Osteoblast (primary cell): Measurements from ENCODE around the gene SLMAP. TPM values are rescaled to one million over a fixed set of nuclear protein-coding genes. Genes with fewer than 3 reads are reported as not detected.

Experiments used
- DNase-seq: peaks from one replicate; pipeline ENCODE4 v3.0.0; 2011; ENCODE audit warnings: low spot score, mixed read lengths; ENCODE audit not compliant: insufficient read length; ENCODE audit errors: missing footprints
- H2AFZ ChIP-seq: 2 replicates; pipeline ENCODE4 v1.6.0; 2011; ENCODE audit warnings: mild to moderate bottlenecking, low read length
- H3K27ac ChIP-seq: 2 replicates; pipeline ENCODE4 v1.5.1; 2011; ENCODE audit warnings: mild to moderate bottlenecking, low read depth, low read length, moderate library complexity
- H3K27me3 ChIP-seq: 2 replicates; pipeline ENCODE4 v1.6.0; 2012; ENCODE audit warnings: mild to moderate bottlenecking, control low read depth, inconsistent platforms, low read length, moderate library complexity; ENCODE audit not compliant: insufficient read depth
- H3K36me3 ChIP-seq: 2 replicates; pipeline ENCODE4 v1.5.1; 2011; ENCODE audit warnings: mild to moderate bottlenecking, low read length, control low read depth, moderate library complexity; ENCODE audit not compliant: insufficient read depth
- H3K4me1 ChIP-seq: 2 replicates; pipeline ENCODE4 v1.5.1; 2011; ENCODE audit warnings: mild to moderate bottlenecking, low read length, control low read depth, moderate library complexity; ENCODE audit not compliant: insufficient read depth
- H3K4me2 ChIP-seq: 2 replicates; pipeline ENCODE4 v1.6.0; 2011; ENCODE audit warnings: mild to moderate bottlenecking, low read length; ENCODE audit not compliant: insufficient read depth
- H3K4me3 ChIP-seq: fragments of 200-600 bp; sonication (generic); 3 replicates; pipeline ENCODE4 v1.5.1; 2012; ENCODE audit warnings: mild to moderate bottlenecking, low read length, inconsistent platforms; ENCODE audit not compliant: insufficient read depth
- H3K79me2 ChIP-seq: 2 replicates; pipeline ENCODE4 v1.6.0; 2012; ENCODE audit warnings: mild to moderate bottlenecking, low read length, control low read depth, inconsistent platforms; ENCODE audit not compliant: insufficient read depth
- H3K9me3 ChIP-seq: 2 replicates; pipeline ENCODE4 v1.5.1; 2011; ENCODE audit warnings: low read depth, low read length, control low read depth
- H4K20me1 ChIP-seq: 2 replicates; pipeline ENCODE4 v1.6.0; 2012; ENCODE audit warnings: mild to moderate bottlenecking, low read length, control low read depth; ENCODE audit not compliant: insufficient read depth
- total RNA-seq: library from RNA; depleted of rRNA; stranded (reverse); fragments of >200 nt; gene quantifications from 2 replicates; pipeline ENCODE4 v1.2.3, GENCODE V29; 2012
- TF ChIP-seq, protein P1 (sequence below): IDR thresholded peaks from 2 replicates; pipeline ENCODE4 v1.5.1; 2011; ENCODE audit warnings: mild to moderate bottlenecking, low read depth, low read length, moderate library complexity; ENCODE audit errors: extremely low read depth

Gene SLMAP
- total RNA-seq, 1 donor: 50.7 TPM

DNA sequence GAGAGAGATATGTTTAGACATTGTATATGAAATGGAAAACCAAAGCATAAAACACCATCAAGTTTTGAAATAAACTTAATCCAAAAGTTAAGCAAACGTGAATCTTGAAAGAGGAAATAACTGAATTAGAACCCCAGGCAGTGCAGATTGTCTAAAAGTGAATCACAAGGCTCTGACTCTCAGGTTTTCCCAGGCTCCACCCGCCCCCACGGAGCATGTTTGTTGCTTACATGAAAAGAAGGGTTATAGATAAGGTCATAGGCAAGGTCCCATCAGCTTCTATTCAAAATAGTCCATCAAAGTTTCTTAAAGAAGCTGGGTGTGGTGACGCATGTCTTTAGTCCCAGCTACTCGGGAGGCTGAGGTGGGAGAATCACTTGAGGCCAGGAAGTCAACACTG, 29.0 kb upstream of the SLMAP start:
- Histone ChIP-seq H3K4me1 (peaks cover 13% of the 10 kb centered on the region), H3K4me3 (no peak overlapping the region), H3K4me2 (no peak overlapping the region), H4K20me1 (no peaks in the 10 kb centered on the region), H3K27me3 (no peaks in the 10 kb centered on the region), H3K27ac (no peak overlapping the region), H3K9me3 (no peaks in the 10 kb centered on the region), H3K36me3 (no peaks in the 10 kb centered on the region), H2AFZ (no peak overlapping the region), H3K79me2 (no peaks in the 10 kb centered on the region)
- TF ChIP-seq, protein P1, sequence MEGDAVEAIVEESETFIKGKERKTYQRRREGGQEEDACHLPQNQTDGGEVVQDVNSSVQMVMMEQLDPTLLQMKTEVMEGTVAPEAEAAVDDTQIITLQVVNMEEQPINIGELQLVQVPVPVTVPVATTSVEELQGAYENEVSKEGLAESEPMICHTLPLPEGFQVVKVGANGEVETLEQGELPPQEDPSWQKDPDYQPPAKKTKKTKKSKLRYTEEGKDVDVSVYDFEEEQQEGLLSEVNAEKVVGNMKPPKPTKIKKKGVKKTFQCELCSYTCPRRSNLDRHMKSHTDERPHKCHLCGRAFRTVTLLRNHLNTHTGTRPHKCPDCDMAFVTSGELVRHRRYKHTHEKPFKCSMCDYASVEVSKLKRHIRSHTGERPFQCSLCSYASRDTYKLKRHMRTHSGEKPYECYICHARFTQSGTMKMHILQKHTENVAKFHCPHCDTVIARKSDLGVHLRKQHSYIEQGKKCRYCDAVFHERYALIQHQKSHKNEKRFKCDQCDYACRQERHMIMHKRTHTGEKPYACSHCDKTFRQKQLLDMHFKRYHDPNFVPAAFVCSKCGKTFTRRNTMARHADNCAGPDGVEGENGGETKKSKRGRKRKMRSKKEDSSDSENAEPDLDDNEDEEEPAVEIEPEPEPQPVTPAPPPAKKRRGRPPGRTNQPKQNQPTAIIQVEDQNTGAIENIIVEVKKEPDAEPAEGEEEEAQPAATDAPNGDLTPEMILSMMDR: no peak
- DNase-seq: peak; percentile 43

DNA sequence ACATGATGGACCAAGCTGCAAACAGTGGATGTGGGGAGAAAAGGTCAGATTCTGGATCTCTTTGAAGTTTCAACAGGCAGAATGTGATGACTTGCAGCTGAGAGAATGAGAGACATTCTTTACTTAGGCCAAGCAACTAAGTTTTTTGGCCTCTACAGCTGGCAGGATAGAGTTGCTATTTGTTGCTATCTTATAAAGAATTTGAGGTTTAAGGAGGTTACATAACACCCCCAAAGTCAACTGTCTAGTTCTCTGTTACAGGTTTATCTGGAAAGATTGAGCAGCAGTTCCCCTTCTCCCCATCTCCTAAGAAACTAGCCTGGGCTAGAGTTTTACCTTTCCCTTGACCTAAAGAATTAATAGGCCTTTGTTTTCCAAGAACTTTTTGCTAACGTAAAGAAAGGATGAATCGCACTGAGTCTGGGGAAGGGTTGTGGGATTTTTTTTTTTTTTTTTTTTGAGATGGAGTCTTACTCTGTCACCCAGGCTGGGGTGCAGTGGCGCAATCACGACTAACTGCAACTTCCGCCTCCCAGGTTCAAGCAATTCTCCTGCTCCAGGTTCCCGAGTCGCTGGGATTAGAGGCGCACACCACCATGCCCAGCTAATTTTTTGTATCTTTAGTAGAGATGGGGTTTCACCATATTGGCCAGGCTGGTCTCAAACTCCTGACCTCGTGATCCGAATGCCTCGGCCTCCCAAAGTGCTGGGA, 26.6 kb upstream of the SLMAP start:
- Histone ChIP-seq H3K4me1 (peaks cover 13% of the 10 kb centered on the region), H3K9me3 (no peaks in the 10 kb centered on the region), H3K4me3 (no peak overlapping the region), H3K36me3 (no peaks in the 10 kb centered on the region), H3K79me2 (no peaks in the 10 kb centered on the region), H3K4me2 (no peak overlapping the region), H3K27me3 (no peaks in the 10 kb centered on the region), H2AFZ (no peak overlapping the region), H4K20me1 (no peaks in the 10 kb centered on the region), H3K27ac (no peak overlapping the region)
- DNase-seq: no peak
- TF ChIP-seq, protein P1: no peak

DNA sequence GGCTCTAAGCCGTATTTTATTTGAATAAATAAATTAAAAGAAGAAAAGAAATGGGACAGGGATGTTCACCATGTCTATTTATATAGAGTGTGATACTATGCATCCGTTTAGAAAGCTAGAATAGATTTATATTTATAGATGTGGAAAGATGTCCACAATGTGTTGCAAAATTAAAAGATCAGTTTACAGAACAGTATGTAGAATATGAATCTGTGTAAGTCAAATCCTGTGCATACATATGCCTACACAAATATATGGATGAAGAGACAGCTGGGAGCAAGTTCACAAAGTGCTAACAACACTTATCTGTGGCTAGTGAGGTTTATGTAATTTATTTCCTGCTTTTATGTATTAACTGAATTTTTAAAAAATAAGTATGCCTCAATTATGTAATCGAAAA, 25.4 kb upstream of the SLMAP start:
- Histone ChIP-seq H3K9me3 (no peaks in the 10 kb centered on the region), H3K79me2 (no peaks in the 10 kb centered on the region), H3K4me2 (no peak overlapping the region), H3K36me3 (no peaks in the 10 kb centered on the region), H3K27me3 (no peaks in the 10 kb centered on the region), H4K20me1 (no peaks in the 10 kb centered on the region), H3K4me3 (no peak overlapping the region), H3K27ac (no peak overlapping the region), H2AFZ (no peak overlapping the region), H3K4me1 (peaks cover 13% of the 10 kb centered on the region)
- TF ChIP-seq, protein P1: no peak
- no peak for DNase-seq

DNA sequence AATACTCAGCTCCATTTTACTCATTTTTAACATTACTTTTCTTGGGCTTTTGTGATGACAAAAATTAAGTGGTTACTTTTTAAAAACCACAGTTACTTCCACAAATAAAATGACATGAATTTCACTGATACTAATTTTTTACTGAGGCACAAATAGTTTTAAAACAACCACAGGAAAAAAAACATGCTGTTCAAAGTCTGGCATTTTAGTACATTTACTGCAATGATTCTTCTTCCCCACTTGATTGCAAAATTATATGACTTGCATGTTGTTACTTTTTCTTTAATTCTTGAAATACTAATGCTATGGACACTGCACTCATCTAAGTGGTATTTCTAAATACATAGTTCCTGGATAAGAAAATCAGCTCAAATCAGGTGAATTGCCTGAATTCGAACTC, 24.8 kb upstream of the SLMAP start:
- no peak overlapping the region for H2AFZ ChIP-seq
- TF ChIP-seq, protein P1: no peak
- H3K36me3 ChIP-seq: no peaks in the 10 kb centered on the region
- no peak for DNase-seq
- no peaks in the 10 kb centered on the region for H3K9me3 ChIP-seq
- H3K4me1 ChIP-seq: peaks cover 13% of the 10 kb centered on the region
- H3K4me3 ChIP-seq: no peak overlapping the region
- H3K79me2 ChIP-seq: no peaks in the 10 kb centered on the region
- H3K4me2 ChIP-seq: no peak overlapping the region
- no peaks in the 10 kb centered on the region for H3K27me3 ChIP-seq
- H4K20me1 ChIP-seq: no peaks in the 10 kb centered on the region
- no peak overlapping the region for H3K27ac ChIP-seq
